Endothelial cell of umbilical vein (primary cell): ENCODE data around the gene RNF213. TPM values are rescaled to one million over a fixed set of nuclear protein-coding genes. Genes with fewer than 3 reads are reported as not detected.

Source experiments
- BruUV-seq: library from RNA; stranded (reverse); fragments of 400-500 nt; replicated peaks from 2 replicates; lab custom pipeline; 2021; lab: Mats Ljungman, UMichigan
- CTCF ChIA-PET: fragments of 300-600, 350-600 bp; sonication (Branson Sonifier 250); formaldehyde crosslinking; loops from one replicate; lab custom pipeline; 2021; ENCODE audit warnings: antibody characterized with exemption, inconsistent platforms; lab: Charles Lee
- POLR2A ChIA-PET: fragments of 300-600, 350-600 bp; sonication (Branson Sonifier 250); formaldehyde crosslinking; loops from one replicate; lab custom pipeline; 2021; ENCODE audit warnings: antibody characterized with exemption, inconsistent platforms; lab: Charles Lee
- DNase-seq: peaks from one replicate; pipeline ENCODE4 v3.0.0-alpha.2; 2011; ENCODE audit warnings: low read depth, low spot score
- FAIRE-seq: peaks from 2 replicates; lab custom pipeline; 2011; peaks lifted over from hg19 to GRCh38; lab: Jason Lieb, UNC
- H2AFZ ChIP-seq: 2 replicates; pipeline ENCODE4 v1.6.0; 2012; ENCODE audit warnings: low read depth, low read length, control low read depth, inconsistent platforms
- H3K27ac ChIP-seq: 2 replicates; pipeline ENCODE4 v1.5.1; 2011; ENCODE audit warnings: low read depth, mild to moderate bottlenecking, control low read depth, low read length, moderate library complexity; ENCODE audit not compliant: insufficient read depth
- H3K27me3 ChIP-seq, 2 experiments: 2 replicates each; pipeline versions ENCODE4 v1.6.0 to v1.6.1; 2011; ENCODE audit warnings: low read length in 2 of 2, mixed read lengths in 1 of 2; ENCODE audit not compliant: control insufficient read depth in 2 of 2, insufficient read depth in 2 of 2
- H3K36me3 ChIP-seq, 2 experiments: 2 replicates in 1 of 2; 3 replicates in 1 of 2; pipeline ENCODE4 v1.5.1; 2011; ENCODE audit warnings: low read length in 2 of 2, mild to moderate bottlenecking in 1 of 2, moderate library complexity in 1 of 2; ENCODE audit not compliant: control insufficient read depth in 2 of 2, insufficient read depth in 2 of 2; ENCODE audit errors: extremely low read depth in 1 of 2
- H3K4me1 ChIP-seq: 3 replicates; pipeline ENCODE4 v1.5.1; 2011; ENCODE audit warnings: mild to moderate bottlenecking, low read length; ENCODE audit not compliant: control insufficient read depth, insufficient read depth; ENCODE audit errors: extremely low read depth
- H3K4me2 ChIP-seq: 2 replicates; pipeline ENCODE4 v1.6.1; 2011; ENCODE audit warnings: low read length, control low read depth, mixed read lengths; ENCODE audit not compliant: insufficient read depth
- H3K4me3 ChIP-seq, 3 experiments: fragments of 200-600 bp in 1 of 3; sonication (generic), shearing (Covaris generic) in 1 of 3; replicated peaks in 1 of 3; 2 replicates each; pipeline ENCODE4 v1.5.1; 2011 to 2016; ENCODE audit warnings: control low read depth in 3 of 3, low read length in 3 of 3, mild to moderate bottlenecking in 2 of 3, inconsistent platforms in 1 of 3, low read depth in 1 of 3, moderate library complexity in 1 of 3; ENCODE audit not compliant: insufficient read depth in 1 of 3
- H3K79me2 ChIP-seq: 2 replicates; pipeline ENCODE4 v1.6.0; 2012; ENCODE audit warnings: low read length, inconsistent platforms; ENCODE audit not compliant: control insufficient read depth, insufficient read depth
- H3K9ac ChIP-seq: replicated peaks from 2 replicates; pipeline ENCODE3; 2011; ENCODE audit warnings: low read length, control low read depth; ENCODE audit not compliant: insufficient read depth; ENCODE audit errors: extremely low read depth
- H3K9me1 ChIP-seq: replicated peaks from 3 replicates; pipeline ENCODE4 v1.6.0; 2011; ENCODE audit warnings: mild to moderate bottlenecking, low read length; ENCODE audit not compliant: control insufficient read depth, insufficient read depth; ENCODE audit errors: extremely low read depth
- H3K9me3 ChIP-seq: replicated peaks from 2 replicates; pipeline ENCODE4 v1.5.1; 2012; ENCODE audit warnings: low read length, inconsistent platforms; ENCODE audit not compliant: control insufficient read depth, insufficient read depth
- H4K20me1 ChIP-seq: replicated peaks from 2 replicates; pipeline ENCODE3; 2011; ENCODE audit warnings: mild to moderate bottlenecking, low read length; ENCODE audit not compliant: control insufficient read depth, insufficient read depth; ENCODE audit errors: extremely low read depth
- CTCF ChIP-seq, 2 donors: IDR thresholded peaks; 1 replicate in 1 of 2; 2 replicates in 1 of 2; pipeline ENCODE4 v1.5.1; 2011; ENCODE audit warnings: low read length in 2 of 2, mild to moderate bottlenecking in 2 of 2, moderate library complexity in 2 of 2, control low read depth in 1 of 2, inconsistent platforms in 1 of 2, low read depth in 1 of 2; ENCODE audit not compliant: insufficient read depth in 1 of 2; ENCODE audit errors: extremely low read depth in 1 of 2
- EZH2 ChIP-seq: IDR thresholded peaks from 2 replicates; pipeline ENCODE4 v1.6.1; 2012; ENCODE audit warnings: borderline replicate concordance, low read depth, mild to moderate bottlenecking, moderate library complexity, low read length, inconsistent platforms; ENCODE audit not compliant: severe bottlenecking
- FOS ChIP-seq: IDR thresholded peaks from 2 replicates; pipeline ENCODE4 v1.6.1; 2011; ENCODE audit warnings: mild to moderate bottlenecking, low read length, moderate library complexity, borderline replicate concordance; ENCODE audit not compliant: insufficient read depth
- GATA2 ChIP-seq: IDR thresholded peaks from 2 replicates; pipeline ENCODE4 v1.7.0; 2011; ENCODE audit warnings: low read depth, mild to moderate bottlenecking, moderate library complexity, mixed read lengths, low read length; ENCODE audit not compliant: insufficient read length, insufficient read depth
- JUN ChIP-seq: IDR thresholded peaks from 2 replicates; pipeline ENCODE4 v1.6.1; 2011; ENCODE audit warnings: borderline replicate concordance, low read depth; ENCODE audit not compliant: insufficient read length, insufficient read depth
- MYC ChIP-seq: IDR thresholded peaks from one replicate; pipeline ENCODE4 v1.6.1; 2011; ENCODE audit warnings: mild to moderate bottlenecking, low read depth, low read length
- POLR2A ChIP-seq: IDR thresholded peaks from 2 replicates; pipeline ENCODE4 v1.6.1; 2012; ENCODE audit warnings: low read depth, mild to moderate bottlenecking, control low read depth, low read length
- dilution Hi-C: fragments of 300-500 bp; cut with MboI; formaldehyde crosslinking; loops from one replicate; pipeline ENCODE4 v1.15.0; 2019; ENCODE audit warnings: low sequenced_read_pairs; ENCODE audit not compliant: extremely low pct_ligation_motif_present
- intact Hi-C: fragments of 100-400 bp; cut with micrococcal nuclease; formaldehyde crosslinking; loops from one replicate; pipeline ENCODE4 v1.10.0; 2022
- polyA plus RNA-seq, 4 experiments: library from polyadenylated mRNA; depleted of rRNA in 3 of 4; stranded (reverse) in 3 of 4; unstranded in 1 of 4; fragments of >200 nt; gene quantifications; 2 replicates each; pipeline versions ENCODE4 v1.2.1 to v1.2.3, GENCODE V29; 2011 to 2012; ENCODE audit warnings: missing spikeins in 1 of 4
- total RNA-seq: library from RNA; stranded (reverse); gene quantifications from 2 replicates; pipeline ENCODE4 v1.2.3, GENCODE V29; 2021

Gene RNF213
- total and polyA plus RNA-seq, 2 donors (not counting 3 experiments of a cell fraction or from before 2014, with no cell fraction given) = 36.5 to 116 TPM

GRCh38 chr17:80213643-80213975 lies 47.0 kb upstream of the RNF213 start:
- H2AFZ ChIP-seq = no peak overlapping the region
- peaks cover 3% of the 10 kb centered on the region for H3K79me2 ChIP-seq
- H4K20me1 ChIP-seq = no peaks in the 10 kb centered on the region
- H3K4me2 ChIP-seq = no peak overlapping the region
- H3K27ac ChIP-seq = no peak overlapping the region
- H3K27me3 ChIP-seq = no peaks in the 10 kb centered on the region
- BruUV-seq = no TSS peak
- peaks cover 11 to 49% of the 10 kb centered on the region in 2 experiments for H3K36me3 ChIP-seq
- H3K9me1 ChIP-seq = no peaks in the 10 kb centered on the region
- no peaks in the 10 kb centered on the region for H3K4me1 ChIP-seq
- CTCF ChIA-PET = no interaction called here
- DNase-seq = no peak
- intact Hi-C loops = no loop called here
- POLR2A ChIA-PET = no interaction called here
- dilution Hi-C loops = no loop called here
- no peak for FAIRE-seq
- no peak for TF ChIP-seq JUN
- no peak overlapping the region for H3K9ac ChIP-seq
- H3K4me3 ChIP-seq = no peak overlapping the region
- H3K9me3 ChIP-seq = no peaks in the 10 kb centered on the region

- Histone ChIP-seq H3K4me1 (peaks cover 3% of the 10 kb centered on the region), H2AFZ (no peak overlapping the region), H3K79me2 (peaks cover 5% of the 10 kb centered on the region), H3K9me1 (no peaks in the 10 kb centered on the region), H3K36me3 (peaks cover 11 to 48% of the 10 kb centered on the region in 2 experiments), H3K9me3 (no peaks in the 10 kb centered on the region), H4K20me1 (no peaks in the 10 kb centered on the region), H3K27me3 (no peaks in the 10 kb centered on the region), H3K27ac (no peak overlapping the region), H3K4me2 (no peak overlapping the region), H3K4me3 (no peak overlapping the region), H3K9ac (no peak overlapping the region)
- CTCF ChIA-PET = no interaction called here
- no peak for FAIRE-seq
- no TSS peak for BruUV-seq
- TF ChIP-seq EZH2 (no peak), MYC (no peak), FOS (no peak), JUN (no peak), POLR2A (no peak), GATA2 (no peak), CTCF (IDR thresholded peaks at IDR 0.05; ENCODE audit: extremely low read depth in 1 of 2, insufficient read depth in 1 of 2, low read depth in 1 of 2, low read length in 2 of 2) (no peak)
- DNase-seq = no peak
- dilution Hi-C loops = no loop called here
- intact Hi-C loops = no loop called here
- POLR2A ChIA-PET = no interaction called here
These were observed 46.4 kb upstream of the RNF213 start for GRCh38 chr17:80214012-80214877.
